ENCODE data around the gene CDRT15L2.
"Not testable (repeated sequence)": the region's sequence is repeated elsewhere in the genome, so short reads cannot be mapped to it uniquely, and the experiment has no call there.

The CDRT15L2 gene

DNA sequence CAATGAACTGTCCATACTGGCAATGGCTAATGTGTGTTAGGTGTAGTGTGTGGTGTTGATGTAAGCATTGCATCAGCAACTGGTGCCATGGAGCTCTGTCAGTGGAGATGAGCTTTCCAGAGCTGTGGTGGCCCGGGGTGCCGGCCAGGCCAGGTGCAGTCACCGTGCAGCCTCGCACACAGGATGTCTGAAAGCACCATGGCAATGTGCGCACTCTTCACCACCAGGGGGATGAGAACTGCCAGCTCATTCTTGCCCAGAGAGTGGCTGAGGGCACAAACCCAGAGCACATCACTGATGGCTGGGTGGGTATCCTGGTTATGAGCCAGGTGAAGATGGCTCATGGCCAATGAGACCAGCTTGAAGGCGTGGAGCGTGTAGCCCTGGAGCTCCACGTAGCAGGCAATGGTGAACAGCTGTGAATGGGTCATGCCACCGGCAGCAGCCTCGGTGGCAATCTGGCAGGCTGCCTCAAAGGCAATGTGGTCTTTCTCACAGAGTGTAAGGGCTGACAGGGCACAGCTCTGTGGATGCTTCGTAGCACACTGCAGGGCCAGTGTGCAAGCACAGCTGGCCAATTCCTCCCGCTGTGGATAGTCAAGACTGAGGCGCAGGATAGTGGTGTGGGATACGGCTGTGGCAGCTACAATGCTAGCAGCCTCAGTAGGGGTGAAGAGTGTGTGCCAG, 4.5 kb downstream of the CDRT15L2 start:
- not testable (repeated sequence) for DNase-seq

DNA sequence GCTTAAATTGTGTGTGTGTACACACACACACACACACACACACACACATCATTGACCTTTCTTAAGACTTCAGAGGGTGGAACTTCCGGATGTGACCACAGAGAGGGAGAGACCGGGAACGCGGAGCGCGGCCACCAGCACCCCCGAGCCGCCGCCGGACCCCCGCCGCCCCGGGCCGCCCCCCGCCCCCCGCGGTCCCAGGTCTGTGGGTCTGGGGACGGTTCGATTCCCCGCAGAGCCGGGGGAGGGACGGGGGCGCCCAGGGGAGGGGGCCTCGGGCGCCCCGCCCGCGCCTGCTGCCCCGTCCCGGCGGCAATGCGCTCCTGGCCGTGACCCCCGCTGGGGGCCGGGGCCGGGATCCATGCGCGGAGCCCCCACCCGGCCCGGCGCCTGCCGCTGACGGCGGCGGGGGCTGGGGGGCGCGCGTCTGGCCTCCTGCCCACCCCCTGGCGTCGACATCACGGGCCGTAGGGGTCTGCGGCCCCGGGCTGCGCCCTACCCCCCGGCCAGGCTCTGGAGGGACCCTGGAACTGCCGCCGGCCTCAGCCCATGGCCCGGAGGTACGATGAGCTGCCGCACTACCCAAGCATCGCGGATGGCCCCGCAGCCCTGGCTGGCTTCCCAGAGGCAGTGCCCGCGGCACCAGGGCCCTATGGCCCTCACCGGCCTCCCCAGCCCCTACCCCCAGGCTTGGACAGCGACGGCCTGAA, 9.4 kb downstream of the CDRT15L2 start:
- peak; percentile 29 for DNase-seq

DNA sequence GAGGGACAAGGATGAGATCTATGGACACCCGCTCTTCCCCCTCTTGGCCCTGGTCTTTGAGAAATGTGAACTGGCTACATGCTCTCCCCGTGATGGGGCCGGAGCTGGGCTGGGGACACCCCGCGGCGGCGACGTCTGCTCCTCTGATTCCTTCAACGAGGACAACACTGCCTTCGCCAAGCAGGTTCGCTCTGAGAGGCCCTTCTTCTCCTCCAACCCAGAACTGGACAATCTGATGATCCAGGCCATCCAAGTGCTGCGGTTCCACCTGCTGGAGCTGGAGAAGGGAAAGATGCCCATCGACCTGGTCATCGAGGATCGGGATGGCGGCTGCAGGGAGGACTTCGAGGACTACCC, 9.9 kb downstream of the CDRT15L2 start:
- DNase-seq = not testable (repeated sequence)

DNA sequence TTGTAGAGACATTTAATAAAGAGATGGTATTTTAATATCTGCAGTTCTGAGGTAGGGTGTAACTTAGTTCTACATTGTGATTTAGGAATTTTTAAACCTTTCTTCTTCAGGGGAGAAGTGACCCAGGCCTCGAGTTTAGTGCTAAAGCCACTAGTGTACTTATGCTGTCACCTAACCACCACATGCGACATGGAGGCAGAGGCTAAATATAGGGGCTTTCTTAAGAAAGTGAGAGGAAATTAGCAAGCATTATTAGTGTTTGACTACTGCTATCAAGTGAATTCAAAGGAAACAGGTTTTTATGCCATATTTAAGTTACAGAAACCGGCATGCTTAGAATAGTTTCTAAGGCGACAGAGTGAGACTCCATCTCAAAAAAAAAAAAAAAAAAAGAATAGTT, 11.5 kb downstream of the CDRT15L2 start:
- not testable (repeated sequence) for DNase-seq

DNA sequence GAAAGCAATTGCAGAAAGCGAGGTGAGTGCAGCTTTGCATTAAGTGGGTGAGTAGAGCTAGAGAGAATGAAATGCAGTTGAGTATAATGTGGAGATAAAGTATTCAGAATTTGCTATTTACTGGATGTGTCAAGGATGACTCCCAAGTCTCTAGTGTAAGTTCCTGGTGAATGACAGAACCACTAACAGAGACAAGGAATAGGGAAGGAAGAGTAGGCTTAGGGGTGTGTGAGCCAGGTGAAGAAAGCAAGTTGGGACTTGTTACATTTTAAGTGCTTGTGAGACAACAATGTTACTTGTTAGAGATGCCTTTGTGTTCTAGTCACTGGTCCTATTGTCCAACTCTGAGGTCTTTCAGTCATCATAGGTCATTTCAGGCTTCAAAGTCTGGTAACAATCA, 26.0 kb downstream of the CDRT15L2 start:
- not testable (repeated sequence) for DNase-seq

DNA sequence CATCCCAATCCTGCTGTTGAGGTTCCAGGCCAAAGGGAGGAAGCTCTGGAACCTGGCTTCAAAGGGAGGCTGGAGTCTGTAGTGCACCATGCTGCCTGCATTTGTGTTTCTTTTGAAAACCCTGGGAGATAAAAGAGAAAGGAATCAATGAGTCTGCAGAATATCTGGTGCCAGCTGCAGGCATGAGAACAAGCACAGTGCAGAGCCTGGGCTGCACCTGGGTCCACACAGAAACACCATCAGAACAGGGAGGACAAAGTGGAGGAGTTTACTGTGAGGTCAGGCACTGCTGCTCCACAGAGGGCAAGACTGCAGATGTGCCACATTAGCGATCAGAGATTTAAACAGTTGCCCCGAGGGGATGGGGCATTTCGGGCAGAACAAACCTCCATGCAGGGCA, 30.0 kb downstream of the CDRT15L2 start:
- not testable (repeated sequence) for DNase-seq

DNA sequence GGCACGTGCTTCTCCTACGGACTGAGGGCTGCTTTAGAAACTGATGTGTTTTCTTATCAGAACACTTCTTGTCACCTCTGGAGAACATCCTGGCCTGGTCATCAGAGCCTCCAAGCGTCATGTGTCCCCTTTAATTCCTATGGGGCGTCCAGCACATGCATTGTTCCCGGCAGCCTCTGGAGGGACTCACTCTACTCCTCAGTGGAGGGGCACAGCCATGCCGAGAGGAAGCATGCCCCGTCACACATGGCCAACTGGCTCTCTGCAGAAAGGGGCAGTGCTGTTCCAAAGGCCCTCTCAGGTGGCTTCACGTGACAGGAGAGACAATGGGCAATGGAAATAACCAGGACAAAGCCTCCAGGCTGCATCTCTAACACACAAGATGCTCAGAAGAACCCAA, 31.8 kb downstream of the CDRT15L2 start:
- peak; percentile 4 for DNase-seq

DNA sequence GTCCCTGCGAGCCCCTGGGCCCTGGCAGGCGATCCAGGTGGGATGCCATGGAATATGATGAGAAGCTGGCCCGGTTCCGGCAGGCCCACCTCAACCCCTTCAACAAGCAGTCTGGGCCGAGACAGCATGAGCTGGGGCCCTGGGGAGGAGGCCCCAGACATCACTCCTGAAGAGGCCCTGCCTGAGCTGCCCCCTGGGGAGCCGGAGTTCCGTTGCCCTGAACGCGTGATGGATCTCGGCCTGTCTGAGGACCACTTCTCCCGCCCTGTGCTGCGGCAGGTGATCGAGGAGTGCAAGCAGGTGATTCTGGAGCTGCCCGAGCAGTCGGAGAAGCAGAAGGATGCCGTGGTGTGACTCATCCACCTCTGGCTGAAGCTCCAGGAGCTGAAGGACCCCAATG, 33.1 kb downstream of the CDRT15L2 start:
- DNase-seq = no peak

DNA sequence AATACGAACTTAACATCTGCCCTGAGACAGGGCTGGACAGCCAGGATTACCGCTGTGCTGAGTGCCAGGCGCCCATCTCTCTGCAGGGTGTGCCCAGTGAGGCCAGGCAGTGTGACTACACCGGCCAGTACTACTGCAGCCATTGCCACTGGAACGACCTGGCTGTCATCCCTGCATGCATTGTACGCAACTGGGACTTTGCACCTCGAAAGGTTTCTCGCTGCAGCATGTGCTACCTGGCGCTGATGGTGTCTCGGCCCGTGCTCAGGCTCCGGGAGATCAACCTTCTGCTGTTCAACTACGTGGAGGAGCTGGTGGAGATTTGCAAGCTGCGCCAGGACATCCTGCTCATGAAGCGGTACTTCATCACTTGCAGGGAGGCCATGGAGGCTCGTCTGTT, 33.7 kb downstream of the CDRT15L2 start:
- DNase-seq = no peak

DNA sequence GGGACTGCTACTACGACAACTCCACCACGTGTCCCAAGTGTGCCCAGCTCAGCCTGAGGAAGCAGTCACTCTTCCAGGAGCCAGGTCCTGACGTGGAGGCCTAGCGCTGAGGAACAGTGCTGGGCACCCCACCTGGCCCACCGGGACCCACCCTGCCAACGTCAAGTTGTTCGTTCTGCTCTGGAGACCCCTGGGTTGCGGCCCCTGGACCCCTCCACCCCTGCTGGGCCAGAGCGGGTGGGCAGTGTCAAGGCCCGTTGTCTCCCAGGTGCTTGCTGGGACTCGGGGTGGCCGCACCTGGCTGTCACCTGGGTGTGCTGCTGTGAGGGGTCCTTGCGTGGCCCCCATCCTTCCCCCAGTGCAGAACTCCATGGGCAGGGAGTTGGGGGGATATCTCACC, 34.4 kb downstream of the CDRT15L2 start:
- DNase-seq = no peak

DNA sequence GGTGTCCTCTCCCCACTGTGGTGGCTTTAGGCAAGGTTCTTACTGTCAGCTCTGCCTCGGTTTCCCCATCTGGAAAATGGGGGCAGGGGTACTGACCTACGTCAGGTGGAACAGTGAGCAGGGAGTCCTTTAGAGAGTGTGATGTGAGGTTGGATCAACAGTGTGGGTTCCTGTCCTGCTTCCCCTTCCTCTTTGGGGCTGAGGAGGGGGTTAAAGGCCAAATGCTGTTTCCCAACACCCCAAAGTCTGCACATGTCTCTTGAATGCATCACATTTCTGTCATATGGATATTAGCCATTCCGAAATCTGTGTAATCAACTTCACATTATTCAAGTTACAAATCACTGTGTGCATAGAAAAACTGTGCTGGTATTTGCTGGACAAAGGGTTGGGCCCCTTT, 35.9 kb downstream of the CDRT15L2 start:
- DNase-seq = not testable (repeated sequence)

Data from hematopoietic multipotent progenitor cell treated with erythropoietin and hydrocortisone succinate and interleukin-3 and kit ligand, for 4 days (in vitro differentiated cells).